Measurements from ENCODE around the gene RWDD4. TPM values are rescaled to one million over a fixed set of nuclear protein-coding genes. Genes with fewer than 3 reads are reported as not detected.
A peak's percentile ranks its signal among the peaks of the same experiment; 100 is the strongest.

RWDD4 gene
- total RNA-seq, 1 donor from 2014 or later, result 14.2 TPM

DNA sequence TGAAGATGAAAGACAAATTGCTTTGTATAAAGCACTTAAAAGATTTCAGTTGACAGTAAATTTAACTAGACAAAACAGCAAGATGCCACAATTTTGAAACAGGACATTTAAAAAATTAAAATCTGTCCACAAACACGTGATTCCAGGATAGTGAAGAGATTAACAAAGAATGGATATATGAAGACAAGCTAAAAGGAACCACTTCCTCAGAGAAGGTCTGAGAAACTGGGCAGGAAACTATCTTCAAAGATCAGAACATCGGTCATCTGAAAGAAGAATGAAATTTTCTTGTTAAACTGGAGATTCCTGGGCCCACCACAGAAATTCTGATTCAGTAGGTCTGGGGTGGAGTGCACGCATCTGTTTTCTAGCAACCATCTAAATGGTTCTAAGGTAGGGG lies 1.4 kb downstream of the RWDD4 start:
- no peak for FAIRE-seq
- Histone ChIP-seq H3K4me3 (ENCODE audit: low read depth, low read length) (no peak overlapping the region), H3K27me3 (ENCODE audit: control insufficient read depth, insufficient read depth, low read length) (no peaks in the 10 kb centered on the region), H3K36me3 (ENCODE audit: control insufficient read depth, insufficient read depth, low read length) (no peaks in the 10 kb centered on the region)
- TF ChIP-seq, protein P1, sequence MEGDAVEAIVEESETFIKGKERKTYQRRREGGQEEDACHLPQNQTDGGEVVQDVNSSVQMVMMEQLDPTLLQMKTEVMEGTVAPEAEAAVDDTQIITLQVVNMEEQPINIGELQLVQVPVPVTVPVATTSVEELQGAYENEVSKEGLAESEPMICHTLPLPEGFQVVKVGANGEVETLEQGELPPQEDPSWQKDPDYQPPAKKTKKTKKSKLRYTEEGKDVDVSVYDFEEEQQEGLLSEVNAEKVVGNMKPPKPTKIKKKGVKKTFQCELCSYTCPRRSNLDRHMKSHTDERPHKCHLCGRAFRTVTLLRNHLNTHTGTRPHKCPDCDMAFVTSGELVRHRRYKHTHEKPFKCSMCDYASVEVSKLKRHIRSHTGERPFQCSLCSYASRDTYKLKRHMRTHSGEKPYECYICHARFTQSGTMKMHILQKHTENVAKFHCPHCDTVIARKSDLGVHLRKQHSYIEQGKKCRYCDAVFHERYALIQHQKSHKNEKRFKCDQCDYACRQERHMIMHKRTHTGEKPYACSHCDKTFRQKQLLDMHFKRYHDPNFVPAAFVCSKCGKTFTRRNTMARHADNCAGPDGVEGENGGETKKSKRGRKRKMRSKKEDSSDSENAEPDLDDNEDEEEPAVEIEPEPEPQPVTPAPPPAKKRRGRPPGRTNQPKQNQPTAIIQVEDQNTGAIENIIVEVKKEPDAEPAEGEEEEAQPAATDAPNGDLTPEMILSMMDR (IDR thresholded peaks at IDR 0.05; ENCODE audit: insufficient read depth, low read length, severe bottlenecking), result no peak
- no peak for DNase-seq (ENCODE audit: low read depth)

DNA sequence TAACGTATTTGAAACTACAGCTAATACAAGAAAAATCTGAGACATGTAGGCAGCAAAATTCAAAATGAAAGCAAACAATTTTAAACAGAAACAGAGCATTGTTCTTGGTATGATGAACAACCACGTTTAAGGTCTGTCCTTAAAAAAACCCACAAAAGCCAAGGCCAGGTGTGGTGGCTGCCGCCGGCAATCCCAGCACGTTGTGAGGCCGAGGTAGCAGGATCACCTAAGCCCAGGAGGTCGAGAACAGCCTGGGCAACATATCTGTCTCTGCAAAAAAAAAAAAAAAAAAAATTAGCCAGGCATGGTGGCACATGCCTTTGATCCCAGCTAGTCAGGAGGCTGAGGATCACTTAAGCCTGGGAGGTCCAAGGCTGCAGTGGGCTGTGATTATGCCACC lies 13.7 kb downstream of the RWDD4 start:
- no peak for DNase-seq (ENCODE audit: low read depth)
- no peak for FAIRE-seq
- TF ChIP-seq, protein P1 (IDR thresholded peaks at IDR 0.05; ENCODE audit: insufficient read depth, low read length, severe bottlenecking), result no peak
- H3K27me3 ChIP-seq (ENCODE audit: control insufficient read depth, insufficient read depth, low read length), result no peaks in the 10 kb centered on the region
- H3K4me3 ChIP-seq (ENCODE audit: low read depth, low read length), result no peak overlapping the region
- H3K36me3 ChIP-seq (ENCODE audit: control insufficient read depth, insufficient read depth, low read length), result peaks cover 7% of the 10 kb centered on the region

DNA sequence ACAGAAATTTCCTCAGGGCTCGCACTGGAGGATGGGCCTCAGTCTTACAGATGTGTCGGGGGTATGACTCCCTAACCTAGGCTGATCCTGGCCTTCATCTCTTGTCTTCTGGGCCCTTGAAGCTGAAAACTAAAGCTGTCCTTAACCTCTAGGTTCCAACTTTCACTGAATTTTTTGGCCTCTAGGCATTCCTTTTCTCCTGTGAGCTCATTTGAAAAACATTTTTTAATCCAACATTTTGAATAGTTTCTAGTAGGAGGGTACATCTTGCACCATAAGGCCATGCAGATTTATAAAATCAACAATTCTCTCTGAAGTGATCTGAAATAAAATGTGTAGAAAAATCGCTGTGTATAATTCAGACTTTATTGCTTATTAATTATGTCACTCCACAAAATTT lies 19.7 kb downstream of the RWDD4 start:
- no peak for DNase-seq (ENCODE audit: low read depth)
- no peak overlapping the region for H3K4me3 ChIP-seq (ENCODE audit: low read depth, low read length)
- H3K27me3 ChIP-seq (ENCODE audit: control insufficient read depth, insufficient read depth, low read length), result no peaks in the 10 kb centered on the region
- FAIRE-seq, result no peak
- TF ChIP-seq, protein P1 (IDR thresholded peaks at IDR 0.05; ENCODE audit: insufficient read depth, low read length, severe bottlenecking), result no peak
- H3K36me3 ChIP-seq (ENCODE audit: control insufficient read depth, insufficient read depth, low read length), result no peaks in the 10 kb centered on the region

DNA sequence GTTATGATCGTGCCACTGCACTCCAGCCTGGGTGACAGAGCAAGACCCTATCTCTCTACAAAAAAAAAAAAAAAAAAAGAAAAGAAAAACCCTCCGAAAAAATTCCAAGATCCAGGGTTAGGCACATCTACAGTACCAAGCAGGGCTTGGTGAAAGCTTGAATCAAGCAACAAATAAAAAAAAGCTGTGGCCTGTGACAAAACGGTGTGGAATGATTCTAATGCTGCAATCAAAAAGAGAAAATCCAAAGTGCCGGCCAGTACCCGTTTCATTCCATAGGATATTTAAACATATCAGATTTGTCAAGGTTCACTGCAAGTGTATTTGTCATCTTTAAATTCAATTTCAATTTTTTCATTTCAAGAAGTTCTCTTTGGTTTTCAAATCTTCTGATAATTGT lies 20.5 kb downstream of the RWDD4 start:
- TF ChIP-seq, protein P1 (IDR thresholded peaks at IDR 0.05; ENCODE audit: insufficient read depth, low read length, severe bottlenecking), result no peak
- peak; percentile 60 for DNase-seq (ENCODE audit: low read depth)
- Histone ChIP-seq H3K4me3 (ENCODE audit: low read depth, low read length) (no peak overlapping the region), H3K27me3 (ENCODE audit: control insufficient read depth, insufficient read depth, low read length) (no peaks in the 10 kb centered on the region), H3K36me3 (ENCODE audit: control insufficient read depth, insufficient read depth, low read length) (no peaks in the 10 kb centered on the region)
- no peak for FAIRE-seq

DNA sequence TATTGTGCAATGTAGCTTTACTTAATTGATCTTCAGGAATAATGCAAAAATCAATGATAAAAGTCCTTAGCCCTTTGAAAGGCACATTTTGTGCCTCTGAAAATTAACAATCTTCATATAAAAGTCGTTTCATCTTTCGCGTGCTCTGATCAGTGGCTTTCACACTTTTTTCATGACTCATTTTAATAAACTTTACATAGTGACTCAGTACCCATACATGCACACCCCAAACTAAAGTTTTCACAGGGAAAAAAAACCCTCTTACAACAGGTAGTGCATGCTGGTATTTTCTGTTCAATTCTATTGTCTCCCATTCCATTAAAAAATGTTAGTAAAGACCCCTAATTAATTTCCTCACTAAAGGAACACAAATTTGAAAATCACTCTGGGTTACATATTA lies 21.5 kb downstream of the RWDD4 start:
- H3K36me3 ChIP-seq (ENCODE audit: control insufficient read depth, insufficient read depth, low read length), result no peaks in the 10 kb centered on the region
- FAIRE-seq, result no peak
- DNase-seq (ENCODE audit: low read depth), result peak; percentile 90
- TF ChIP-seq, protein P1 (IDR thresholded peaks at IDR 0.05; ENCODE audit: insufficient read depth, low read length, severe bottlenecking), result no peak
- no peak overlapping the region for H3K4me3 ChIP-seq (ENCODE audit: low read depth, low read length)
- H3K27me3 ChIP-seq (ENCODE audit: control insufficient read depth, insufficient read depth, low read length), result no peaks in the 10 kb centered on the region

DNA sequence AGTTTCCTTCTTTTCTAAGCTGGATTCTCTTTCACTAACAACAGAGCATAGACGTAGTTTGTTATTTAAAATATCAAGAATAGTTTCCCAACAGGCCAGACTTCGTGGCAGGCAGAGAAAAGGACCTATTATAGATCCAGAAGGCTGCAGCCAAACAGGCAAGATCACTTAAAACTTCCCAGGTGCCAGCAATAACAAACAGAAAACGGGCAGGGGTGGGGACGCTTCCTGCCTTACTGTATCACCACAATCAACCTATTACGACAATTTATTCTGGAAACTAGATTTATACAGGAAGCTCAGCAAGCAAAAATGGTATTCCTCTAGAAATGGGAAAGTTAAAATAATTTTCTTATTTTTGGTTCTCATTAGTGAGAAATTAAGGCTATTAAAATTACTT lies 22.1 kb downstream of the RWDD4 start:
- DNase-seq (ENCODE audit: low read depth), result peak; percentile 60

More for the DNA sequence above, 22.1 kb downstream of the RWDD4 start:
- Histone ChIP-seq H3K36me3 (ENCODE audit: control insufficient read depth, insufficient read depth, low read length) (no peaks in the 10 kb centered on the region), H3K4me3 (ENCODE audit: low read depth, low read length) (no peak overlapping the region), H3K27me3 (ENCODE audit: control insufficient read depth, insufficient read depth, low read length) (no peaks in the 10 kb centered on the region)
- no peak for FAIRE-seq
- TF ChIP-seq, protein P1 (IDR thresholded peaks at IDR 0.05; ENCODE audit: insufficient read depth, low read length, severe bottlenecking), result no peak
